Dermis microvascular lymphatic vessel endothelial cell (primary cell): Measurements from ENCODE around the gene IFNA5. TPM values are rescaled to one million over a fixed set of nuclear protein-coding genes. Genes with fewer than 3 reads are reported as not detected.

Experiments used
- DNase-seq, 2 donors: peaks; one replicate each; pipeline versions ENCODE4 v3.0.0 to v3.0.0-alpha.2; 2010; ENCODE audit warnings: low read depth in 2 of 2
- total RNA-seq: library from RNA; depleted of rRNA; stranded (reverse); fragments of >200 nt; gene quantifications from 2 replicates; pipeline ENCODE4 v1.2.1, GENCODE V29; 2014

Gene IFNA5
- total RNA-seq, 1 donor from 2014 or later = not detected

GRCh38 chr9:21294364-21294774 lies 10.7 kb downstream of the IFNA5 start:
- DNase-seq = peak in 1 of 2 donors; percentile 24

GRCh38 chr9:21289848-21290247 lies 15.3 kb downstream of the IFNA5 start:
- no peak for DNase-seq

GRCh38 chr9:21287280-21287679 lies 17.8 kb downstream of the IFNA5 start:
- DNase-seq = no peak

GRCh38 chr9:21286659-21287058 lies 18.5 kb downstream of the IFNA5 start:
- no peak for DNase-seq

- no peak for DNase-seq
Observed at GRCh38 chr9:21286099-21286498, 19.0 kb downstream of the IFNA5 start.

- no peak for DNase-seq
Observed at GRCh38 chr9:21281275-21281674, 23.8 kb downstream of the IFNA5 start.

GRCh38 chr9:21268347-21268657 lies 36.8 kb downstream of the IFNA5 start:
- no peak for DNase-seq

- no peak for DNase-seq
Observed at GRCh38 chr9:21267485-21268346, 37.4 kb downstream of the IFNA5 start.

GRCh38 chr9:21266733-21267484 lies 38.2 kb downstream of the IFNA5 start:
- DNase-seq = no peak

GRCh38 chr9:21265421-21266189 lies 39.5 kb downstream of the IFNA5 start:
- no peak for DNase-seq

GRCh38 chr9:21255538-21256212 lies 49.4 kb downstream of the IFNA5 start:
- no peak for DNase-seq

Other genes starting within 250 kb of the IFNA5 start
- not detected in 2 replicates for gene IFNB1, start 227.4 kb downstream of the IFNA5 start, total RNA-seq
- gene IFNW1, start 163.5 kb downstream of the IFNA5 start, total RNA-seq = not detected in 2 replicates
- not detected in 2 replicates for gene IFNA21, start 138.7 kb downstream of the IFNA5 start, total RNA-seq
- not detected in 2 replicates for gene IFNA4, start 117.7 kb downstream of the IFNA5 start, total RNA-seq
- not detected in 2 replicates for gene IFNA7, start 103.1 kb downstream of the IFNA5 start, total RNA-seq
- not detected in 2 replicates for gene IFNA10, start 98.2 kb downstream of the IFNA5 start, total RNA-seq
- not detected in 2 replicates for gene IFNA16, start 88.0 kb downstream of the IFNA5 start, total RNA-seq
- gene IFNA17, start 77.1 kb downstream of the IFNA5 start, total RNA-seq = not detected in 2 replicates
- not detected in 2 replicates for gene IFNA14, start 65.3 kb downstream of the IFNA5 start, total RNA-seq
- gene KLHL9, start 30.1 kb upstream of the IFNA5 start, total RNA-seq = 26.8 and 36.4 TPM in 2 replicates
- not detected in 2 replicates for gene IFNA6, start 45.6 kb upstream of the IFNA5 start, total RNA-seq
- gene IFNA13, start 62.7 kb upstream of the IFNA5 start, total RNA-seq = not detected in 2 replicates
- gene IFNA2, start 80.1 kb upstream of the IFNA5 start, total RNA-seq = not detected in 2 replicates
- gene IFNA8, start 103.8 kb upstream of the IFNA5 start, total RNA-seq = not detected in 2 replicates
- gene IFNA1, start 135.1 kb upstream of the IFNA5 start, total RNA-seq = not detected in 2 replicates
- under 0.01 TPM in 1 of 2 replicates, not detected in the other for gene IFNE, start 177.0 kb upstream of the IFNA5 start, total RNA-seq